Rectal smooth muscle tissue (tissue), 1 donor: ENCODE data around the gene SRGN.
"Not testable (repeated sequence)": the region's sequence is repeated elsewhere in the genome, so short reads cannot be mapped to it uniquely, and the experiment has no call there.

ENCODE experiments used
- H3K27ac ChIP-seq: one replicate; pipeline ENCODE4 v1.7.0; 2013; ENCODE audit warnings: low read depth, low read length, inconsistent platforms
- H3K27me3 ChIP-seq: one replicate; pipeline ENCODE4 v1.7.0; 2013; ENCODE audit warnings: low read length; ENCODE audit not compliant: control insufficient read depth, insufficient read depth
- H3K36me3 ChIP-seq: one replicate; pipeline ENCODE4 v1.7.0; 2013; ENCODE audit warnings: low read length; ENCODE audit not compliant: control insufficient read depth, insufficient read depth
- H3K4me1 ChIP-seq: one replicate; pipeline ENCODE4 v1.7.0; 2013; ENCODE audit warnings: low read length; ENCODE audit not compliant: control insufficient read depth, insufficient read depth
- H3K4me3 ChIP-seq: one replicate; pipeline ENCODE4 v1.7.0; 2013; ENCODE audit warnings: low read length
- H3K9ac ChIP-seq: one replicate; pipeline ENCODE4 v1.7.0; 2013; ENCODE audit warnings: low read length

The SRGN gene, protein sequence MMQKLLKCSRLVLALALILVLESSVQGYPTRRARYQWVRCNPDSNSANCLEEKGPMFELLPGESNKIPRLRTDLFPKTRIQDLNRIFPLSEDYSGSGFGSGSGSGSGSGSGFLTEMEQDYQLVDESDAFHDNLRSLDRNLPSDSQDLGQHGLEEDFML

DNA sequence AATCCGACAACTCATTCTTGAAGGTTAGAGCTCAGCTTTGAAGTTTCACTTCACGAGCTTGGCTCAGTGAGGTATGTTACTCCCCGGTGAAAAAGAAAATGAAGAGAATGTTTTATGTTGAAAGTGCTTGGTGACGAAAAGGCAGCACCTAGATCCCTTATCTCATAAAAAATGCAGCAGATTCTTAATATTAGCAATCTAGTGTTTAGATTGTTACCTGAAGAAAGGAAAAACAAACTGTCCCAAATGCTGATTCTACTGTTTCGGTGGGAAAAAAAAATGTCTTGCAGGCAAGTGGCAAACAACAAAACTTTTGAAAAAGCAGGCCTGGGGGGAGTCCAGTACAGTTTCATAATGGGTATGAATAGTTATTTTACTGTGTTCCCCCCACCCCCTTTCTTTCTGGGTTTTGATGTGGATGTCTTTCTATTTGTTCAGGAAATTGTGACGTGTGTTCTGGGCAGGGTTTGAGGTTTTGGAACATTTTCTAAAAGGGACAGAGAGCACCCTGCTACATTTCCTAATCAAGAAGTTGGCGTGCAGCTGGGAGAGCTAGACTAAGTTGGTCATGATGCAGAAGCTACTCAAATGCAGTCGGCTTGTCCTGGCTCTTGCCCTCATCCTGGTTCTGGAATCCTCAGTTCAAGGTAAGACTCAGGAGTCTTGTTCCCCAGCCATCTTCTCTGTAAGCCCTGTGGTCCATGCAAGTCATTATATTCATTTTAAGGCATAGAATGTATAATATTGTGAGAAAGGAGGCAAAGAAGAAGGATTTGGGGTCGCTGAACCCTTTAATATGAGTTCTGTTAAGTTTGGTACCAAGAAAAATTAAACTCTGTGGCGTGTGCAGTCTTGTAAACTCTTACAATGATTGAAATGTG lies at the start of gene SRGN:
Gene SRGN (plus strand): TSS at position 514 of the 881 bp plus-strand sequence. CDS start 55 bp downstream, at position 569.
- H3K4me1 ChIP-seq, result no peaks in the 10 kb centered on the region
- H3K27ac ChIP-seq, result peak within 1 kb of the TSS; percentile 68
- H3K4me3 ChIP-seq, result peak within 1 kb of the TSS; percentile 60
- no peaks in the 10 kb centered on the region for H3K27me3 ChIP-seq
- no peaks in the 10 kb centered on the region for H3K36me3 ChIP-seq
- no peak within 1 kb of the TSS for H3K9ac ChIP-seq

DNA sequence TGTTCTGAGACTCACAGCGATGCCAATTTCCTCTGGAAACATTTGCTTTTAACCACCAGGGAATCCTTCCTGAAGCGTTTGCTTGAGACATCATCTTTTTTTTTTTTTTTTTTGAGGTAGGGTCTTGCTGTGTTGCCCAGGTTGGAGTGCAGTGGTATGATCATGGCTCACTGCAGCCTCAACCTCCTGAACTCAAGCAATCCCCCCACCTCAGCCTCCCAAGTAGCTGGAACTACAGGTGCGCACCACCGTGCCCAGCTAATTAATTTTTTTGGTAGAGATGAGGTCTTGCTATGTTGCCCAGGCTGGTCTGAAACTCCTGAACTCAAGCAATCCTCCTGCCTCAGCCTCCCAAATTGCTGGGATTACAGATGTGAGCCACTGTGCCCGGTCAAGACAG lies 47.0 kb upstream of the SRGN start:
- not testable (repeated sequence) for H3K27ac ChIP-seq, H3K36me3 ChIP-seq, H3K27me3 ChIP-seq, H3K4me3 ChIP-seq, H3K4me1 ChIP-seq, H3K9ac ChIP-seq

DNA sequence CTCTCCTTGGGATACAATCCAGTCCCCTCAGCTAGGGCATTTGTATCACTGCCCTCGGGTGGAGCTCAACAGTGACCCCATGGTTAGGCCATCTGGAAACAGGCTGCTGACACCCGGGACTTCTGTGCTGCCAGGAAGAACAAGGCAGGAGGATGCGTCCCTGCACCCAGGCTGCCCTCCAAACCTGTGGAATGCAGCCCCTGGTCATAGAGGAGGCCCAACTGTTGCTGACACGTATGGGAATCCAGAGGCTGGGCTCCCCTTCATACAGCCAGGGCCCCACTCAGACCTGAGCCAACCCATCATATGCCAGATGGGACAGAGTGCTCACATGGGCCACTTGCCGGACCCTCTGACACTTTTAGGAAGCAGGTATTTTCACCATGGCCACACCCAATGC lies 45.5 kb upstream of the SRGN start:
- Histone ChIP-seq H3K27me3 (no peaks in the 10 kb centered on the region), H3K9ac (no peak overlapping the region), H3K36me3 (no peaks in the 10 kb centered on the region), H3K27ac (no peak overlapping the region), H3K4me1 (no peaks in the 10 kb centered on the region), H3K4me3 (no peak overlapping the region)

DNA sequence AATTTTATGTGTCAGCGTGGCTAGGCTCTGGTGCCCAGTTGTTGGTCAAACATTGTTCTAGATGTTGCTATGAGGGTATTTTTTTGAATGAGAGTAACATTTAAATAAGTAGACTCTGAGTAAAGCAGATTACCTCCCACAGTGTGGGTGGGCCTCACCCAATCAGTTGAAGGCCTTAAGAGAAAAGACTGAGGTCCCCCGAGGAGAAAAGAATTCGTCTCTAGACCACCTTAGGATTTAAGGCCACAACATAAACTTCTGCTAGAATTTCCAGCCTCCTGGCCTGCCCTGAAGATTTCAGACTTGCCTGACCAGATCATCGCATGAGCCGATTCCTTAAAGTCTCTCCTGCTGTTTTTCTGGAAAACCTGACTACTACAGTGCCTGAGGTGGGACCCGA lies 45.1 kb upstream of the SRGN start:
- H3K4me1 ChIP-seq, result no peaks in the 10 kb centered on the region
- no peaks in the 10 kb centered on the region for H3K36me3 ChIP-seq
- no peak overlapping the region for H3K27ac ChIP-seq
- no peak overlapping the region for H3K4me3 ChIP-seq
- H3K9ac ChIP-seq, result no peak overlapping the region
- no peaks in the 10 kb centered on the region for H3K27me3 ChIP-seq

DNA sequence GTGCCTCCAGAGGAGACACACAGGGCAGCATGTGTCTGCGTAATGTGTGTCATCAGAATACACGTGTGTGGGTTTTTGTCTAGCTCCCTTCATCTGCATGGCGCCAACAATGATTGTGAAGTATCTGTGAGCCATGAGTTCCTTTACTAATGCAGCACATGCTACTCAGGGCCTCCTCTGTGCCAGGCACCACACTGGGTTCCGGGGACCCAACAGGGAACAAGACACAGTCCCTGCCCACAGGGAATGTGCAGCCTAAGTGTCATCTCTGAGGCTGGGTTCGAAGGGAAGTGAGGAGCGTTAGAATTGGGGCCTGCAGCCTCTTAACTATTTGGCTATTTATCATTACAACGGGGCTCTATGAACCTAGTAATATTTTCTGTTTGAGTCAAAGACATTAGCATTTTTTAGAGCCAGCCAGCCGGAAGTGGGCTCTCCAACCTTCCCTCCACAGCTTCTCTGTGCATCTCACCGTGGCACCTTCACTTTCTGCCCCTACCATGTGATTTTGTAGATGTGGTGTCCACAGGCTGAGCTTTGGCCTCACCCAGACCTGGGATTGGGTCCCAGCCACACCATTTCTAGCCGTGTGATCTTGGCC lies 43.9 kb upstream of the SRGN start:
- Histone ChIP-seq H3K27ac (no peak overlapping the region), H3K4me3 (no peak overlapping the region), H3K9ac (no peak overlapping the region), H3K36me3 (no peaks in the 10 kb centered on the region), H3K27me3 (no peaks in the 10 kb centered on the region), H3K4me1 (no peaks in the 10 kb centered on the region)

DNA sequence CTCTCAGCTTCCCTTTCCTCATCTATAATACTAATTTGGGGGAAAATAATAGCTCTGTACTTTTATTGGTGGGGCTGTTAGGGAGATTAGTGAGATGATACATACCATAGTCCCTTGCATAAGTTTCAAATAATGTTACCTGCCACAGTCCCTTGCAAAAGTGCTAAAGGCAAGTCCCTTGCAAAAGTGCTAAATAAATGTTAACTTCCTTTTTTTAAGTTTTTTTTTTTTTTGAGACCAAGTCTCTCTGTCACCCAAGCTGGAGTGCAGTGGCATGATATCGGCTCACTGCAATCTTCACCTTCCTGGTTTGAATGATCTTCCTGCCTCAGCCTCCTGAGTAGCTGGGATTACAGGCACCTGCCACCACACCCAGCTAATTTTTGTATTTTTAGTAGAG lies 43.4 kb upstream of the SRGN start:
- Histone ChIP-seq H3K4me3 (no peak overlapping the region), H3K9ac (no peak overlapping the region), H3K27ac (no peak overlapping the region)

DNA sequence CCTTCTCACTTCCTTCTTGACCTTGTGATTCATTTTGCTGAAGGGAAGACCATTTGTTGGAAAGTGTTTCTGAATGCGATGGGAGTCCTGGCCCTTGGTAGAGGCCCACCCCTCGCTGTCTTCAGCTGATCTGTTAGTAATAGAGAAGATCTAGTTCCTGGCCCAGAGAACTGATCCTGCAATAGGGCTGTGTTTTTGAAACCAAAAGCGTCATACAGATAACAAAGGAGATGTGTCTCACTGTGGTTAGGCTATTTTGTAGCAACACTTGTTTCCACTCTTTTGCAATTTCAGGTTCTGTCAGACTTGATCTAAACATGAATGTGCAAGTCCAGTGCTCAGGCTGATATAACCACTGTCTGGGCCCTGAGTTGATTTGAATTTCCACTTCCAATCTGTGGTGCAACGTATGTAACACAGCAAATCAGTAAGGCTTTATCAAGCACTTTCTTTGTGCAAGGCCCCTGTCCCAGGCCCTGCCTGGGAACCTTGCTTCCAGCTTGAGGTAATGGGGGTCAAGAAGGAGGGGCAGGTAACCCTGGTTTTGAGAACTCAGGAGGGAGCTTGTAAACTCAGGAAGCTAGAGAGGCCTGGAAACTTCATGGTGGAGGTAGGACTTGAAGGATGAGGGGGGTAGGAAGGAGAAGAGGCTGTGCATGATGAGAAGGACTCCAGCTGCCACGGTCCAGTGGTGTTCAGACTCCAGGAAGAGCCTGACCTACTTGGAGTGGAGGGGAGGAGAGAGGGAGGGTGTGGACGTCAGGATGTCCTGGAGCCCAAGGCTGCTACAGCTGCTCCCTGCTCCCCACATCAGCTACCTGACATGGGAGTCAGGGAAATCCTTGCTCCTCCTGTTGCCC lies 42.2 kb upstream of the SRGN start:
- Histone ChIP-seq H3K27me3 (no peaks in the 10 kb centered on the region), H3K36me3 (no peaks in the 10 kb centered on the region), H3K27ac (peak overlapping the region; percentile 24), H3K9ac (no peak overlapping the region), H3K4me1 (no peaks in the 10 kb centered on the region), H3K4me3 (no peak overlapping the region)

More for the DNA sequence above, 43.4 kb upstream of the SRGN start:
- H3K36me3 ChIP-seq, result no peaks in the 10 kb centered on the region
- H3K4me1 ChIP-seq, result no peaks in the 10 kb centered on the region
- H3K27me3 ChIP-seq, result no peaks in the 10 kb centered on the region

DNA sequence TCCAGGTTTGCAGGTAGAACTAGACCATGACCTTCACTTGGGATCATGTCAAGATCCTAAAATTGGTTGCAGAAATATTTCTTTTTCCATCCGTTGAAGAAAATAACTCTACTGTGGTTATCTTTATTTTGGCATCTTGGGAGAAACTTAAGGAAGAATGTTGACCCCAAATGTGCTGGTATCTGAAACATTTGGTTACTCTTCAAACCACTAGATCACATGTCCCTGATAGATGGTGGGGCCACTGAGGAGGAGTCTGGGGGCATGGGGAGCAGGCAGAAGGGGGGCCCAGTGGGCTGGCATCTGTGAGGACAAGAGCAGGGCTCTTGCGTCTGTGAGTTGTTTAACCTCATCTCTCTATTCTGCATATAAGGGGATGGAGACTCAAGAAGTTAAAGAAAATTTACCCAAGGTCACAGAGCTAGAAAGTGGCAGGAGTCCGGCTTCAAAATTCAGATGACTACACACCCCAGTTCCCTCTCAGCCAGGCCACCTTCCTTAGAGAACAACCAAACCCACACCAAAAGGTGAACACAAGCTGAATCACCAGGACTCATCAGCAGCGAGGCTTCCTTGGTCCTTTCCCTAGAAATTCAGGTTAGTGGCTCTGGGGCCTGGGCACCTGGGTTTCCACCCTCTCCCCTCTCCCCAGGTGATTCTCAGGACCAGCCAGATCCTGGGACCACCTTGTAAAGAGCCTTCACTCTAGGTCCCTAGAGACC lies 40.6 kb upstream of the SRGN start:
- no peaks in the 10 kb centered on the region for H3K4me1 ChIP-seq
- H3K36me3 ChIP-seq, result no peaks in the 10 kb centered on the region
- H3K9ac ChIP-seq, result no peak overlapping the region
- H3K4me3 ChIP-seq, result no peak overlapping the region
- H3K27ac ChIP-seq, result no peak overlapping the region
- no peaks in the 10 kb centered on the region for H3K27me3 ChIP-seq

DNA sequence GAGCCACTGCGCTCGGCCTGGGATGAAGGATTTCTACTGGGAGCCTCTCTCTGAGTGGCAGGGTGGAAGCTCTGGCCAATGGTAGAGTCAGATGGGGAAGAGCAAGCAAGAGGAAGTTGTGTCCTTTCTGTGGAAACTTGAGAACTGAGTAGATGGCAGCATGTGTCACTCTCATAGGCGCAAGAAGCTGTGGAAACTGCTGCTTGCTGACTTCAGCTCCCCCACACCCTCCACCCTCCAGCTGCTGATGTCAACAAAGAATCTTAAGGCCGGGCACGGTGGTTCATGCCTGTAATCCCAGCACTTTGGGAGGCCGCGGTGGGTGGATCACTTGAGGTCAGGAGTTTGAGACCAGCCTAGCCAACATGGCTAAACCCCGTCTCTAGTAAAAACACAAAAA lies 39.8 kb upstream of the SRGN start:
- Histone ChIP-seq H3K36me3 (no peaks in the 10 kb centered on the region), H3K27me3 (no peaks in the 10 kb centered on the region), H3K9ac (no peak overlapping the region), H3K4me1 (no peaks in the 10 kb centered on the region), H3K27ac (no peak overlapping the region), H3K4me3 (no peak overlapping the region)

DNA sequence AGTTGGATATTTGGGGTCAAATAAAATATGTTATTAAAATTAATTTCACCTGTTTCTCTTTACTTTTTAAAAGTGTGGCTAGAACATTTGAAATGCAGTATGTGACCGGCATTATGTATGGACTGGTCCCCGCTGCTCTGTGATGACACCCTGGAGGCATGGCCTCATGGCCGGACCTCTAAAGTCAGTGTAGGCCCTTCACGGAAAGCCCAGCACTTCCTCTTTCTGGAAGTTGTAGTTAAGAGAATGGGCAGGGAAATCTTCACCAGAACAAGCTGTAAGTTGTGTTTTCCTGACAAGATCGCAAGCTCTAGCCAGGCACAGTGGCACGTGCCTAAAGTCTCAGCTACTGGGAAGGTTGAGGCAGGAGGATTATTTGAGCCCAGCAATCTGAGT lies 38.3 kb upstream of the SRGN start:
- Histone ChIP-seq H3K36me3 (no peaks in the 10 kb centered on the region), H3K27me3 (no peaks in the 10 kb centered on the region), H3K4me3 (no peak overlapping the region), H3K9ac (no peak overlapping the region), H3K4me1 (no peaks in the 10 kb centered on the region), H3K27ac (no peak overlapping the region)

DNA sequence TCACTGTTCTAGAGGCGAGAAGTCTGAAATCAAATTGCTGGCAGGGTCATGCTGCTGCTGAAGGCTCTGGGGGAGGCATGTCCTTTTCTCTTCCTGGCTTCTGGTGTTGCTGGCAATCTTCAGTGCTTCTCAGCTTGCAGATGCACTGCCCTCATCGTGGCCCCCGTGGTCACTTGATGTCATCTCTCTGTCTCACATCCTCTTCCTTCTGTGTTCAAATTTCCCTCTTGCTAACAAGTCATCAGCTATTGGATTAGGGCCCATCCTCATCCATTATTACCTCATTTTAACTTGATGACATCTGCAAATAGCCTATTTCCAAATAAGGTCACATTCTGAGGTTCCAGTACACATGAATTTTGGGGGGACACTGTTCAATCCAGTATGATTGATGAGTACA lies 36.6 kb upstream of the SRGN start:
- no peaks in the 10 kb centered on the region for H3K4me1 ChIP-seq
- H3K27ac ChIP-seq, result peak overlapping the region; percentile 14
- no peak overlapping the region for H3K9ac ChIP-seq

More for the DNA sequence above, 36.6 kb upstream of the SRGN start:
- H3K36me3 ChIP-seq, result no peaks in the 10 kb centered on the region
- H3K4me3 ChIP-seq, result no peak overlapping the region
- H3K27me3 ChIP-seq, result no peaks in the 10 kb centered on the region
